H1 (cell line): ENCODE measurements around the gene DHX34. TPM values are rescaled to one million over a fixed set of nuclear protein-coding genes. Genes with fewer than 3 reads are reported as not detected.

Experiments used
- CTCF ChIA-PET: fragments of 300-600 bp; sonication (Branson Sonifier 250); formaldehyde crosslinking; loops from one replicate; lab custom pipeline; 2021; ENCODE audit not compliant: partially characterized antibody; lab: Charles Lee
- POLR2A ChIA-PET: fragments of 300-600 bp; sonication (Branson Sonifier 250); formaldehyde crosslinking; loops from one replicate; lab custom pipeline; 2021; ENCODE audit warnings: inconsistent platforms; ENCODE audit not compliant: partially characterized antibody; lab: Charles Lee
- DNase-seq, 2 experiments: peaks; one replicate each; pipeline versions ENCODE4 v3.0.0 to v3.0.0-alpha.2; 2010 to 2022; ENCODE audit warnings: low spot score in 2 of 2, low read depth in 1 of 2, mixed read lengths in 1 of 2
- FAIRE-seq: peaks from 2 replicates; lab custom pipeline; 2011; peaks lifted over from hg19 to GRCh38; lab: Jason Lieb, UNC
- H2AFZ ChIP-seq: 2 replicates; pipeline ENCODE4 v1.8.1; 2012; ENCODE audit warnings: low read length, inconsistent platforms
- H2AK5ac ChIP-seq: 2 replicates; pipeline ENCODE4 v1.6.1; 2013; ENCODE audit warnings: low read depth, low read length
- H2BK120ac ChIP-seq: replicated peaks from 2 replicates; pipeline ENCODE3; 2013; ENCODE audit warnings: low read depth, low read length, inconsistent platforms
- H2BK12ac ChIP-seq: 2 replicates; pipeline ENCODE4 v1.6.1; 2013; ENCODE audit warnings: low read depth, low read length
- H2BK15ac ChIP-seq: 2 replicates; pipeline ENCODE4 v1.6.1; 2013; ENCODE audit warnings: low read length
- H2BK20ac ChIP-seq: 2 replicates; pipeline ENCODE4 v1.6.1; 2013; ENCODE audit warnings: low read length
- H2BK5ac ChIP-seq: 2 replicates; pipeline ENCODE4 v1.6.1; 2013; ENCODE audit warnings: low read depth, low read length
- H3K14ac ChIP-seq: 2 replicates; pipeline ENCODE4 v1.6.1; 2013; ENCODE audit warnings: inconsistent platforms; ENCODE audit not compliant: insufficient read length
- H3K18ac ChIP-seq: 2 replicates; pipeline ENCODE4 v1.6.1; 2013; ENCODE audit warnings: low read length; ENCODE audit errors: extremely low read depth
- H3K23ac ChIP-seq: 2 replicates; pipeline ENCODE4 v1.6.1; 2013; ENCODE audit warnings: inconsistent platforms; ENCODE audit not compliant: insufficient read length
- H3K23me2 ChIP-seq: 2 replicates; pipeline ENCODE4 v1.6.1; 2013; ENCODE audit warnings: low read depth, low read length
- H3K27ac ChIP-seq: 2 replicates; pipeline ENCODE4 v1.6.1; 2011; ENCODE audit warnings: low read depth, low read length, inconsistent platforms
- H3K27me3 ChIP-seq, 4 experiments: replicated peaks in 1 of 4; 1 replicate in 1 of 4; 2 replicates in 3 of 4; pipeline versions ENCODE4 v1.6.1 to v1.8.1; 2011 to 2013; ENCODE audit warnings: low read length in 3 of 4, mild to moderate bottlenecking in 3 of 4, inconsistent platforms in 2 of 4, mixed read lengths in 2 of 4, moderate library complexity in 1 of 4; ENCODE audit not compliant: control insufficient read depth in 3 of 4, insufficient read depth in 3 of 4; ENCODE audit errors: extremely low read depth in 1 of 4
- H3K36me3 ChIP-seq, 4 experiments: 2 replicates each; pipeline versions ENCODE4 v1.6.1 to v1.8.1; 2011 to 2013; ENCODE audit warnings: mild to moderate bottlenecking in 4 of 4, low read length in 3 of 4, moderate library complexity in 2 of 4, control low read depth in 1 of 4, inconsistent platforms in 1 of 4; ENCODE audit not compliant: insufficient read depth in 4 of 4, control insufficient read depth in 2 of 4
- H3K4ac ChIP-seq: replicated peaks from 2 replicates; pipeline ENCODE3; 2013; ENCODE audit warnings: low read length, low read depth, mixed read lengths, inconsistent platforms; ENCODE audit not compliant: insufficient read length
- H3K4me1 ChIP-seq, 4 experiments: replicated peaks in 1 of 4; 1 replicate in 1 of 4; 2 replicates in 3 of 4; pipeline versions ENCODE4 v1.6.1 to v1.8.1; 2011 to 2013; ENCODE audit warnings: low read length in 3 of 4, inconsistent platforms in 2 of 4, mixed read lengths in 1 of 4; ENCODE audit not compliant: insufficient read depth in 4 of 4, control insufficient read depth in 3 of 4
- H3K4me2 ChIP-seq, 2 experiments: 2 replicates each; pipeline versions ENCODE4 v1.6.1 to v1.8.1; 2011 to 2013; ENCODE audit warnings: low read depth in 2 of 2, low read length in 2 of 2, control low read depth in 1 of 2, inconsistent platforms in 1 of 2, mild to moderate bottlenecking in 1 of 2; ENCODE audit not compliant: insufficient read depth in 1 of 2
- H3K4me3 ChIP-seq, 4 experiments: fragments of 200-600, 300-600 bp in 1 of 4; sonication (generic), shearing (Covaris generic), sonication (Bioruptor Twin) in 1 of 4; 2 replicates each; pipeline versions ENCODE4 v1.5.1 to v1.8.1; 2011 to 2016; ENCODE audit warnings: low read length in 4 of 4, low read depth in 3 of 4, control low read depth in 2 of 4, inconsistent platforms in 2 of 4, mild to moderate bottlenecking in 2 of 4, mixed read lengths in 1 of 4, moderate library complexity in 1 of 4; ENCODE audit not compliant: insufficient read depth in 2 of 4; ENCODE audit errors: extremely low read depth in 1 of 4
- H3K56ac ChIP-seq: replicated peaks from 2 replicates; pipeline ENCODE3; 2013; ENCODE audit warnings: low read depth, mild to moderate bottlenecking, mixed read lengths, low read length, inconsistent platforms; ENCODE audit not compliant: insufficient read length
- H3K79me1 ChIP-seq: 2 replicates; pipeline ENCODE4 v1.6.1; 2013; ENCODE audit warnings: low read depth, low read length, control low read depth
- H3K79me2 ChIP-seq, 2 experiments: 2 replicates each; pipeline versions ENCODE4 v1.6.1 to v1.8.1; 2012 to 2013; ENCODE audit warnings: low read length in 2 of 2, mild to moderate bottlenecking in 2 of 2, inconsistent platforms in 1 of 2; ENCODE audit not compliant: insufficient read depth in 2 of 2, control insufficient read depth in 1 of 2
- H3K9ac ChIP-seq, 4 experiments: replicated peaks in 1 of 4; 1 replicate in 1 of 4; 2 replicates in 3 of 4; pipeline versions ENCODE4 v1.6.1 to v1.8.1; 2011 to 2013; ENCODE audit warnings: low read depth in 3 of 4, low read length in 3 of 4, control low read depth in 2 of 4, mild to moderate bottlenecking in 2 of 4, moderate library complexity in 2 of 4, inconsistent platforms in 1 of 4; ENCODE audit errors: extremely low read depth in 1 of 4
- H3K9me3 ChIP-seq, 2 experiments: 2 replicates each; pipeline versions ENCODE4 v1.6.1 to v1.8.1; 2012 to 2013; ENCODE audit warnings: mild to moderate bottlenecking in 2 of 2, moderate library complexity in 2 of 2, control low read depth in 1 of 2, inconsistent platforms in 1 of 2, low read depth in 1 of 2, low read length in 1 of 2, mixed read lengths in 1 of 2; ENCODE audit not compliant: insufficient read depth in 2 of 2
- H4K20me1 ChIP-seq, 2 experiments: replicated peaks in 1 of 2; 2 replicates each; pipeline versions ENCODE3 to v1.8.1; 2011 to 2013; ENCODE audit warnings: inconsistent platforms in 2 of 2, low read length in 2 of 2, mild to moderate bottlenecking in 1 of 2; ENCODE audit not compliant: insufficient read depth in 2 of 2, control insufficient read depth in 1 of 2
- H4K5ac ChIP-seq: 2 replicates; pipeline ENCODE4 v1.6.1; 2013; ENCODE audit warnings: low read length, low read depth, mixed read lengths, inconsistent platforms; ENCODE audit not compliant: insufficient read length
- H4K8ac ChIP-seq: 2 replicates; pipeline ENCODE4 v1.8.0; 2013; ENCODE audit warnings: mild to moderate bottlenecking, moderate library complexity, low read length, inconsistent platforms; ENCODE audit not compliant: insufficient read depth; ENCODE audit errors: extremely low read depth
- H4K91ac ChIP-seq: replicated peaks from 2 replicates; pipeline ENCODE3; 2013; ENCODE audit warnings: low read length, mixed read lengths, inconsistent platforms; ENCODE audit not compliant: insufficient read length
- ATF3 ChIP-seq: IDR thresholded peaks from 2 replicates; pipeline ENCODE4 v1.6.1; 2011; ENCODE audit warnings: low read depth, mild to moderate bottlenecking, low read length; ENCODE audit not compliant: insufficient read depth
- BACH1 ChIP-seq: IDR thresholded peaks from 2 replicates; pipeline ENCODE4 v1.6.1; 2012; ENCODE audit warnings: low read length, improper control_type of control experiment
- BRCA1 ChIP-seq: IDR thresholded peaks from 2 replicates; pipeline ENCODE4 v1.6.1; 2012; ENCODE audit warnings: low read depth, low read length, improper control_type of control experiment
- CHD2 ChIP-seq: IDR thresholded peaks from 2 replicates; pipeline ENCODE4 v1.6.1; 2012; ENCODE audit warnings: low read length, improper control_type of control experiment
- EGR1 ChIP-seq: IDR thresholded peaks from 2 replicates; pipeline ENCODE4 v1.6.1; 2011; ENCODE audit warnings: low read depth, low read length, borderline replicate concordance
- EZH2 ChIP-seq: fragments of 200-600 bp; sonication (generic); IDR thresholded peaks from 2 replicates; pipeline ENCODE4 v1.7.1; 2012; ENCODE audit warnings: low read depth, mild to moderate bottlenecking, moderate library complexity, low read length, inconsistent platforms; ENCODE audit not compliant: severe bottlenecking
- KDM1A ChIP-seq: fragments of 200-600, 300-600 bp; sonication (generic); IDR thresholded peaks from 2 replicates; pipeline ENCODE4 v1.7.1; 2016; ENCODE audit warnings: mild to moderate bottlenecking, low read length, borderline replicate concordance
- NRF1 ChIP-seq: IDR thresholded peaks from 2 replicates; pipeline ENCODE4 v1.6.1; 2011; ENCODE audit warnings: mild to moderate bottlenecking, low read depth, low read length, improper control_type of control experiment
- POLR2A ChIP-seq, 2 experiments: IDR thresholded peaks; 1 replicate in 1 of 2; 2 replicates in 1 of 2; pipeline ENCODE4 v1.6.1; 2011; ENCODE audit warnings: low read depth in 2 of 2, low read length in 2 of 2, mild to moderate bottlenecking in 2 of 2; ENCODE audit errors: control extremely low read depth in 1 of 2
- RXRA ChIP-seq: IDR thresholded peaks from 2 replicates; pipeline ENCODE4 v1.6.1; 2011; ENCODE audit warnings: low read depth, mild to moderate bottlenecking, low read length, moderate library complexity; ENCODE audit not compliant: insufficient read depth
- SIN3A ChIP-seq, 2 experiments: IDR thresholded peaks in 1 of 2; conservative IDR thresholded peaks in 1 of 2; 2 replicates each; pipeline ENCODE4 v1.6.1; 2011 to 2012; ENCODE audit warnings: low read length in 2 of 2, improper control_type of control experiment in 1 of 2, low read depth in 1 of 2, mild to moderate bottlenecking in 1 of 2
- TCF12 ChIP-seq: IDR thresholded peaks from 2 replicates; pipeline ENCODE4 v1.6.1; 2011; ENCODE audit warnings: low read depth, mild to moderate bottlenecking, low read length
- ZNF274 ChIP-seq: IDR thresholded peaks from 2 replicates; pipeline ENCODE4 v1.7.0; 2012; ENCODE audit warnings: low read length, borderline replicate concordance; ENCODE audit errors: extremely low read depth
- WGBS, 2 experiments: shearing (Covaris generic) in 1 of 2; methylation state at CpG; one replicate each; pipeline versions ENCODE4 v1.1.6 to v1.1.7; 2013 to 2015; ENCODE audit warnings: low lambda C conversion rate in 2 of 2, mixed read lengths in 2 of 2, inconsistent platforms in 1 of 2, low coverage in 1 of 2, missing lambda C conversion rate in 1 of 2; ENCODE audit not compliant: insufficient replicate concordance in 2 of 2, insufficient coverage in 1 of 2, insufficient read length in 1 of 2; ENCODE audit errors: extremely low coverage in 1 of 2, missing lambda C conversion rate in 1 of 2; 5-methylcytosine and 5-hydroxymethylcytosine counted together
- polyA plus RNA-seq, 7 experiments: library from polyadenylated mRNA; depleted of rRNA in 3 of 7; stranded (reverse) in 5 of 7; unstranded in 2 of 7; fragments of >200 nt in 5 of 7; fragments of 200-250 nt in 2 of 7; gene quantifications; 1 replicate in 5 of 7; 2 replicates in 1 of 7; 4 replicates in 1 of 7; pipeline versions ENCODE4 v1.2.1 to v1.2.3, GENCODE V29; 2011 to 2013; ENCODE audit warnings: missing spikeins in 2 of 7, mixed read lengths in 2 of 7
- total RNA-seq: library from RNA; stranded (reverse); fragmentation: NEBNext Ultra II Directional; extraction: Animal tissue kit (Norgen Biotek cat#: 25700); gene quantifications from 2 replicates; pipeline ENCODE4 v1.2.1, GENCODE V29; 2021

The DHX34 gene
- total and polyA plus RNA-seq, 2 of the 8 experiments (the other 6 are each of a cell fraction or from before 2014, with no cell fraction given) = 17.5 to 24.3 TPM

GRCh38 chr19:47405854-47406417 is 56.8 kb downstream of the DHX34 start:
- Histone ChIP-seq H3K4me2 (peak overlapping the region in 1 of 2 experiments; percentile 72; a peak in 1 of 4 replicates), H3K23ac (no peak overlapping the region), H4K5ac (no peak overlapping the region), H2BK12ac (0 out of 2 replicates have a peak overlapping the region, but pooled peaks have one; percentile 18), H2BK120ac (no peak overlapping the region), H4K20me1 (peaks cover 0 to 4% of the 10 kb centered on the region in 2 experiments), H3K27me3 (no peaks in the 10 kb centered on the region), H2AFZ (no peak overlapping the region), H2BK5ac (no peak overlapping the region), H3K4me3 (no peak overlapping the region), H3K27ac (no peak overlapping the region), H3K4me1 (peaks cover 0 to 5% (median 4%) of the 10 kb centered on the region in 4 experiments; a peak in 4 of 7 replicates), H3K23me2 (peaks cover 9% of the 10 kb centered on the region), H3K9ac (no peak overlapping the region), H4K91ac (no peak overlapping the region), H3K18ac (no peak overlapping the region), H3K56ac (no peak overlapping the region), H2BK20ac (no peak overlapping the region), H3K4ac (no peak overlapping the region), H3K9me3 (no peaks in the 10 kb centered on the region), H4K8ac (no peak overlapping the region), H3K36me3 (no peaks in the 10 kb centered on the region), H3K14ac (no peak overlapping the region), H3K79me2 (no peaks in the 10 kb centered on the region), H2BK15ac (peak overlapping the region; percentile 46; the same call in 1 of the 2 replicates), H2AK5ac (no peak overlapping the region), H3K79me1 (no peaks in the 10 kb centered on the region; the same call in 1 of the 2 replicates)
- POLR2A ChIA-PET = interaction anchor here (0.7 to 1.5 kb wide), 3 partner anchors 11 to 21 kb away, joined by 3 to 5 read pairs (median 3); no protein-coding TSS in a partner anchor
- WGBS, 2 experiments = 85 to 100% methylated on average over 3 to 5 of the region's 5 CpGs
- DNase-seq = no peak
- CTCF ChIA-PET = interaction anchor here (1.0 kb wide), 1 partner anchor 362 kb away, joined by 3 read pairs; no protein-coding TSS in a partner anchor
- no peak for FAIRE-seq
- TF ChIP-seq NRF1 (no peak), EGR1 (no peak), KDM1A (no peak), TCF12 (no peak), POLR2A (IDR thresholded peaks at IDR 0.05; ENCODE audit: control extremely low read depth in 1 of 2, low read depth in 2 of 2, low read length in 2 of 2) (no peak), BRCA1 (no peak), ATF3 (no peak), ZNF274 (no peak), RXRA (no peak), BACH1 (no peak), SIN3A (conservative IDR thresholded peaks at IDR 0.05 in 1 of 2, IDR thresholded peaks at IDR 0.05 in 1 of 2; ENCODE audit: low read depth in 1 of 2, low read length in 2 of 2) (no peak), EZH2 (no peak), CHD2 (no peak)
